Muscle layer of duodenum (tissue), 2 donors: ENCODE results near the gene ENDOD1.
"Not testable (repeated sequence)": the region's sequence is repeated elsewhere in the genome, so short reads cannot be mapped to it uniquely, and the experiment has no call there.

ENCODE experiments used
- H3K27ac ChIP-seq: one replicate; pipeline ENCODE4 v1.7.0; 2013; ENCODE audit warnings: mild to moderate bottlenecking, low read length
- H3K27me3 ChIP-seq: one replicate; pipeline ENCODE4 v1.7.0; 2013; ENCODE audit warnings: low read depth, mild to moderate bottlenecking, control low read depth, low read length
- H3K36me3 ChIP-seq, 2 donors: one replicate each; pipeline ENCODE4 v1.7.0; 2013; ENCODE audit warnings: low read length in 2 of 2, control low read depth in 1 of 2, mild to moderate bottlenecking in 1 of 2; ENCODE audit not compliant: insufficient read depth in 2 of 2, control insufficient read depth in 1 of 2
- H3K4me1 ChIP-seq, 2 donors: one replicate each; pipeline ENCODE4 v1.7.0; 2013; ENCODE audit warnings: low read length in 2 of 2, mild to moderate bottlenecking in 2 of 2, control low read depth in 1 of 2, moderate library complexity in 1 of 2; ENCODE audit not compliant: insufficient read depth in 2 of 2, control insufficient read depth in 1 of 2
- H3K4me3 ChIP-seq, 2 donors: one replicate each; pipeline ENCODE4 v1.7.0; 2013; ENCODE audit warnings: low read length in 2 of 2, low read depth in 1 of 2, mild to moderate bottlenecking in 1 of 2
- H3K9me3 ChIP-seq, 2 donors: one replicate each; pipeline ENCODE4 v1.7.0; 2013; ENCODE audit warnings: low read length in 2 of 2, control low read depth in 1 of 2, mild to moderate bottlenecking in 1 of 2; ENCODE audit not compliant: control insufficient read depth in 1 of 2
- donor health status: healthy.

Gene ENDOD1

GRCh38 chr11:95104856-95105255 lies 15.2 kb downstream of the ENDOD1 start:
- H3K4me1 ChIP-seq, result no peaks in the 10 kb centered on the region
- H3K27ac ChIP-seq, result no peak overlapping the region

GRCh38 chr11:95108159-95108611 lies 18.5 kb downstream of the ENDOD1 start:
- H3K4me1 ChIP-seq, result no peaks in the 10 kb centered on the region
- H3K4me3 ChIP-seq, result no peak overlapping the region
- H3K9me3 ChIP-seq, result no peaks in the 10 kb centered on the region
- H3K27me3 ChIP-seq, result no peaks in the 10 kb centered on the region
- H3K36me3 ChIP-seq, result peaks cover 0 to 4% of the 10 kb centered on the region in 2 donors
- no peak overlapping the region for H3K27ac ChIP-seq

More at GRCh38 chr11:95104856-95105255, 15.2 kb downstream of the ENDOD1 start:
- no peaks in the 10 kb centered on the region for H3K27me3 ChIP-seq
- no peaks in the 10 kb centered on the region for H3K9me3 ChIP-seq
- H3K4me3 ChIP-seq, result no peak overlapping the region
- H3K36me3 ChIP-seq, result peaks cover 0 to 4% of the 10 kb centered on the region in 2 donors

- H3K4me3 ChIP-seq, result no peak overlapping the region
- H3K27me3 ChIP-seq, result no peaks in the 10 kb centered on the region
These were observed 19.3 kb downstream of the ENDOD1 start for GRCh38 chr11:95108671-95109551.

GRCh38 chr11:95111471-95111870 lies 21.8 kb downstream of the ENDOD1 start:
- not testable (repeated sequence) for H3K27me3 ChIP-seq, H3K4me3 ChIP-seq, H3K36me3 ChIP-seq, H3K27ac ChIP-seq, H3K9me3 ChIP-seq, H3K4me1 ChIP-seq

More at GRCh38 chr11:95108671-95109551, 19.3 kb downstream of the ENDOD1 start:
- H3K4me1 ChIP-seq, result no peaks in the 10 kb centered on the region
- peak overlapping the region; percentile 40 for H3K27ac ChIP-seq
- H3K9me3 ChIP-seq, result no peaks in the 10 kb centered on the region
- H3K36me3 ChIP-seq, result peaks cover 0 to 4% of the 10 kb centered on the region in 2 donors

GRCh38 chr11:95111923-95112540 lies 22.4 kb downstream of the ENDOD1 start:
- Histone ChIP-seq H3K9me3 (no peaks in the 10 kb centered on the region), H3K27me3 (no peaks in the 10 kb centered on the region), H3K4me1 (no peaks in the 10 kb centered on the region), H3K27ac (no peak overlapping the region), H3K4me3 (no peak overlapping the region), H3K36me3 (peaks cover 0 to 4% of the 10 kb centered on the region in 2 donors)

- Histone ChIP-seq H3K9me3 (no peaks in the 10 kb centered on the region), H3K36me3 (no peaks in the 10 kb centered on the region), H3K4me1 (no peaks in the 10 kb centered on the region)
These were observed 26.0 kb downstream of the ENDOD1 start for GRCh38 chr11:95115597-95115996.

GRCh38 chr11:95119361-95120060 lies 29.9 kb downstream of the ENDOD1 start:
- Histone ChIP-seq H3K4me1 (no peaks in the 10 kb centered on the region), H3K36me3 (no peaks in the 10 kb centered on the region), H3K9me3 (no peaks in the 10 kb centered on the region), H3K27ac (no peak overlapping the region), H3K4me3 (no peak overlapping the region), H3K27me3 (no peaks in the 10 kb centered on the region)

More at GRCh38 chr11:95115597-95115996, 26.0 kb downstream of the ENDOD1 start:
- Histone ChIP-seq H3K27ac (no peak overlapping the region), H3K27me3 (no peaks in the 10 kb centered on the region), H3K4me3 (no peak overlapping the region)

- no peaks in the 10 kb centered on the region for H3K9me3 ChIP-seq
- no peak overlapping the region for H3K27ac ChIP-seq
- H3K36me3 ChIP-seq, result no peaks in the 10 kb centered on the region
- no peaks in the 10 kb centered on the region for H3K27me3 ChIP-seq
- H3K4me1 ChIP-seq, result no peaks in the 10 kb centered on the region
- H3K4me3 ChIP-seq, result no peak overlapping the region
These were observed 32.1 kb downstream of the ENDOD1 start for GRCh38 chr11:95121698-95122097.

- no peaks in the 10 kb centered on the region for H3K9me3 ChIP-seq
- no peak overlapping the region for H3K27ac ChIP-seq
- H3K36me3 ChIP-seq, result no peaks in the 10 kb centered on the region
- no peak overlapping the region for H3K4me3 ChIP-seq
- H3K4me1 ChIP-seq, result no peaks in the 10 kb centered on the region
- no peaks in the 10 kb centered on the region for H3K27me3 ChIP-seq
These were observed 33.9 kb downstream of the ENDOD1 start for GRCh38 chr11:95123556-95123955.

- Histone ChIP-seq H3K36me3 (peaks cover 3 to 8% of the 10 kb centered on the region in 2 donors), H3K4me1 (no peaks in the 10 kb centered on the region)
These were observed 39.0 kb downstream of the ENDOD1 start for GRCh38 chr11:95128602-95129001.

GRCh38 chr11:95132956-95133355 lies 43.3 kb downstream of the ENDOD1 start:
- Histone ChIP-seq H3K4me3 (no peak overlapping the region), H3K9me3 (no peaks in the 10 kb centered on the region), H3K27ac (no peak overlapping the region), H3K27me3 (no peaks in the 10 kb centered on the region), H3K36me3 (peaks cover 3 to 8% of the 10 kb centered on the region in 2 donors), H3K4me1 (peaks cover 0 to 12% of the 10 kb centered on the region in 2 donors)

More at GRCh38 chr11:95128602-95129001, 39.0 kb downstream of the ENDOD1 start:
- H3K4me3 ChIP-seq, result no peak overlapping the region
- no peak overlapping the region for H3K27ac ChIP-seq
- no peaks in the 10 kb centered on the region for H3K27me3 ChIP-seq
- no peaks in the 10 kb centered on the region for H3K9me3 ChIP-seq
